Neural cell (in vitro differentiated cells): ENCODE data around the gene MTHFD1L. TPM values are rescaled to one million over a fixed set of nuclear protein-coding genes. Genes with fewer than 3 reads are reported as not detected.

Experiments used
- H2AFZ ChIP-seq: fragments of 200-600, 300-800 bp; sonication (generic), shearing (Covaris generic); 2 replicates; pipeline ENCODE4 v1.6.0; 2014; ENCODE audit warnings: low read depth, mild to moderate bottlenecking, antibody characterized with exemption, low read length, moderate library complexity
- H3F3A ChIP-seq: fragments of 200-600 bp; shearing (Covaris generic); 2 replicates; pipeline ENCODE4 v1.6.1; 2016; ENCODE audit warnings: mild to moderate bottlenecking, moderate library complexity, mixed read lengths, antibody characterized with exemption, low read length; ENCODE audit not compliant: insufficient read depth, poor library complexity, severe bottlenecking
- H3K27ac ChIP-seq: fragments of 200-600, 300-800 bp; sonication (generic), shearing (Covaris generic); 2 replicates; pipeline ENCODE4 v1.5.1; 2014; ENCODE audit warnings: mild to moderate bottlenecking, low read length, moderate library complexity
- H3K27me3 ChIP-seq: fragments of 300-800, 200-600 bp; sonication (generic), shearing (Covaris generic); 2 replicates; pipeline ENCODE4 v1.6.0; 2014; ENCODE audit warnings: mild to moderate bottlenecking, low read depth, low read length, moderate library complexity; ENCODE audit not compliant: insufficient read depth
- H3K36me3 ChIP-seq: fragments of 300-800, 200-600 bp; sonication (generic), shearing (Covaris generic); 2 replicates; pipeline ENCODE4 v1.5.1; 2014; ENCODE audit warnings: mild to moderate bottlenecking, antibody characterized with exemption, low read length, moderate library complexity; ENCODE audit not compliant: insufficient read depth
- H3K4me2 ChIP-seq: fragments of 300-800, 200-600 bp; sonication (generic), shearing (Covaris generic); 2 replicates; pipeline ENCODE4 v1.6.0; 2014; ENCODE audit warnings: mild to moderate bottlenecking, low read length
- H3K4me3 ChIP-seq: fragments of 300-800, 200-600 bp; sonication (generic), shearing (Covaris generic); 2 replicates; pipeline ENCODE4 v1.5.1; 2014; ENCODE audit warnings: mild to moderate bottlenecking, low read length, moderate library complexity
- H3K79me2 ChIP-seq: fragments of 200-600 bp; shearing (Covaris generic); replicated peaks from 2 replicates; pipeline ENCODE4 v1.6.0; 2014; ENCODE audit warnings: mild to moderate bottlenecking, low read length, moderate library complexity; ENCODE audit not compliant: insufficient read depth
- H3K9ac ChIP-seq: fragments of 300-800, 200-600 bp; sonication (generic), shearing (Covaris generic); 2 replicates; pipeline ENCODE4 v1.6.1; 2016; ENCODE audit warnings: mild to moderate bottlenecking, low read length, mixed read lengths
- H3K9me2 ChIP-seq: fragments of 200-600 bp; shearing (Covaris generic); 2 replicates; pipeline ENCODE4 v1.6.1; 2016; ENCODE audit warnings: mild to moderate bottlenecking, low read length, mixed read lengths; ENCODE audit not compliant: insufficient read depth
- H3K9me3 ChIP-seq: fragments of 200-600, 300-800 bp; sonication (generic), shearing (Covaris generic); 2 replicates; pipeline ENCODE4 v1.6.1; 2016; ENCODE audit warnings: mild to moderate bottlenecking, mixed run types, low read length, moderate library complexity, mixed read lengths
- H4K20me1 ChIP-seq: fragments of 200-600 bp; shearing (Covaris generic); 2 replicates; pipeline ENCODE4 v1.6.1; 2016; ENCODE audit warnings: mild to moderate bottlenecking, mixed run types; ENCODE audit not compliant: insufficient read depth
- CTCF ChIP-seq: fragments of 450-650 bp; IDR thresholded peaks from 2 replicates; pipeline ENCODE4 v1.5.1; 2014; ENCODE audit warnings: antibody characterized with exemption, mild to moderate bottlenecking, moderate library complexity; ENCODE audit not compliant: poor library complexity, severe bottlenecking
- EP300 ChIP-seq: fragments of 450-650 bp; conservative IDR thresholded peaks from 2 replicates; pipeline ENCODE4 v1.6.1; 2014; ENCODE audit warnings: antibody characterized with exemption, mild to moderate bottlenecking, moderate library complexity; ENCODE audit not compliant: poor library complexity, severe bottlenecking
- EZH2 ChIP-seq: fragments of 200-600, 300-800 bp; shearing (Covaris generic), sonication (generic); IDR thresholded peaks from 2 replicates; pipeline ENCODE4 v1.6.1; 2014; ENCODE audit warnings: antibody characterized with exemption, low read length, borderline replicate concordance, mild to moderate bottlenecking; ENCODE audit not compliant: insufficient read depth, poor library complexity, severe bottlenecking
- MXI1 ChIP-seq: fragments of 450-650 bp; conservative IDR thresholded peaks from 2 replicates; pipeline ENCODE4 v1.6.1; 2014; ENCODE audit warnings: antibody characterized with exemption, mild to moderate bottlenecking; ENCODE audit not compliant: poor library complexity, severe bottlenecking
- POLR2AphosphoS5 ChIP-seq: IDR thresholded peaks from 2 replicates; pipeline ENCODE4 v1.6.1; 2012
- RAD21 ChIP-seq: fragments of 450-650 bp; conservative IDR thresholded peaks from 2 replicates; pipeline ENCODE4 v1.6.1; 2014; ENCODE audit warnings: antibody characterized with exemption, mild to moderate bottlenecking, moderate library complexity
- REST ChIP-seq: IDR thresholded peaks from 2 replicates; pipeline ENCODE4 v1.6.1; 2012; ENCODE audit warnings: borderline replicate concordance
- SMC3 ChIP-seq: fragments of 450-650 bp; conservative IDR thresholded peaks from 2 replicates; pipeline ENCODE4 v1.6.1; 2014; ENCODE audit warnings: antibody characterized with exemption, mild to moderate bottlenecking, moderate library complexity; ENCODE audit not compliant: poor library complexity
- TAF1 ChIP-seq: IDR thresholded peaks from 2 replicates; pipeline ENCODE4 v1.6.1; 2012; ENCODE audit warnings: low read depth
- polyA plus RNA-seq: library from polyadenylated mRNA; depleted of rRNA; stranded (reverse); fragments of >200 nt; gene quantifications from 2 replicates; pipeline ENCODE4 v1.2.3, GENCODE V29; 2014

MTHFD1L gene
- polyA plus RNA-seq, 1 donor from 2014 or later: 6.3 TPM

- Histone ChIP-seq H3K4me3 (no peak overlapping the region), H3K9me2 (no peaks in the 10 kb centered on the region), H3K4me2 (no peak overlapping the region), H3K9me3 (no peaks in the 10 kb centered on the region), H4K20me1 (no peaks in the 10 kb centered on the region), H3K36me3 (no peaks in the 10 kb centered on the region), H3K27me3 (no peaks in the 10 kb centered on the region), H3F3A (no peaks in the 10 kb centered on the region), H2AFZ (no peak overlapping the region), H3K79me2 (no peaks in the 10 kb centered on the region), H3K9ac (no peak overlapping the region), H3K27ac (no peak overlapping the region)
- TF ChIP-seq RAD21 (no peak), REST (no peak), SMC3 (no peak), MXI1 (no peak), EZH2 (no peak), EP300 (no peak), CTCF (no peak), TAF1 (no peak), POLR2AphosphoS5 (no peak)
These were observed 70.6 kb downstream of the MTHFD1L start for GRCh38 chr6:150936021-150936555.

GRCh38 chr6:150937132-150937906, 71.8 kb downstream of the MTHFD1L start:
- no peak overlapping the region for H3K4me3 ChIP-seq
- no peak overlapping the region for H3K27ac ChIP-seq
- TF ChIP-seq REST (no peak), EZH2 (no peak), POLR2AphosphoS5 (no peak), RAD21 (no peak), CTCF (no peak), EP300 (no peak), MXI1 (no peak), TAF1 (no peak), SMC3 (no peak)
- no peak overlapping the region for H3K9ac ChIP-seq
- H3K36me3 ChIP-seq: no peaks in the 10 kb centered on the region
- no peaks in the 10 kb centered on the region for H3K27me3 ChIP-seq
- no peaks in the 10 kb centered on the region for H3K9me2 ChIP-seq
- H2AFZ ChIP-seq: no peak overlapping the region
- H3K4me2 ChIP-seq: no peak overlapping the region
- H3F3A ChIP-seq: no peaks in the 10 kb centered on the region
- H3K9me3 ChIP-seq: no peaks in the 10 kb centered on the region
- no peaks in the 10 kb centered on the region for H3K79me2 ChIP-seq
- H4K20me1 ChIP-seq: no peaks in the 10 kb centered on the region
